ENCODE measurements around the gene CCDC33.

CCDC33 gene

GRCh38 chr15:74263466-74263865, 27.3 kb downstream of the CCDC33 start:
- Histone ChIP-seq H4K20me1 (ENCODE audit: low read depth, low read length) (no peaks in the 10 kb centered on the region), H3K27me3 (ENCODE audit: low read length) (no peaks in the 10 kb centered on the region), H3K4me3 (ENCODE audit: insufficient read depth, low read length, poor library complexity, severe bottlenecking) (no peak overlapping the region)

GRCh38 chr15:74264081-74264501, 28.0 kb downstream of the CCDC33 start:
- H3K9me2 ChIP-seq (replicated peaks; ENCODE audit: insufficient read depth, low read length) = no peaks in the 10 kb centered on the region
- no peaks in the 10 kb centered on the region for H3K79me2 ChIP-seq (ENCODE audit: insufficient read depth, low read length)
- H2AFZ ChIP-seq (ENCODE audit: low read depth, low read length, severe bottlenecking) = no peak overlapping the region
- no peak overlapping the region for H3K4me2 ChIP-seq (ENCODE audit: low read depth, low read length, poor library complexity, severe bottlenecking)
- H3K9me3 ChIP-seq (ENCODE audit: insufficient read depth, low read length) = no peaks in the 10 kb centered on the region
- H3F3A ChIP-seq (ENCODE audit: insufficient read depth) = no peaks in the 10 kb centered on the region
- TF ChIP-seq EZH2phosphoT487 (conservative IDR thresholded peaks at IDR 0.05; ENCODE audit: low read length) = no peak
- no peak for TF ChIP-seq CTCF (IDR thresholded peaks at IDR 0.05; ENCODE audit: insufficient read depth, low read length, poor library complexity, severe bottlenecking)
- H3K27ac ChIP-seq (ENCODE audit: low read depth, low read length) = no peak overlapping the region
- no peaks in the 10 kb centered on the region for H4K20me1 ChIP-seq (ENCODE audit: low read depth, low read length)
- H3K27me3 ChIP-seq (ENCODE audit: low read length) = no peaks in the 10 kb centered on the region
- H3K4me3 ChIP-seq (ENCODE audit: insufficient read depth, low read length, poor library complexity, severe bottlenecking) = no peak overlapping the region
- H3K36me3 ChIP-seq (ENCODE audit: low read length) = no peaks in the 10 kb centered on the region
- H3K9ac ChIP-seq (ENCODE audit: low read length) = no peak overlapping the region

More at GRCh38 chr15:74263466-74263865, 27.3 kb downstream of the CCDC33 start:
- Histone ChIP-seq H2AFZ (ENCODE audit: low read depth, low read length, severe bottlenecking) (no peak overlapping the region), H3K9me3 (ENCODE audit: insufficient read depth, low read length) (no peaks in the 10 kb centered on the region), H3K79me2 (ENCODE audit: insufficient read depth, low read length) (no peaks in the 10 kb centered on the region), H3K27ac (ENCODE audit: low read depth, low read length) (no peak overlapping the region), H3F3A (ENCODE audit: insufficient read depth) (no peaks in the 10 kb centered on the region), H3K36me3 (ENCODE audit: low read length) (no peaks in the 10 kb centered on the region), H3K4me2 (ENCODE audit: low read depth, low read length, poor library complexity, severe bottlenecking) (no peak overlapping the region), H3K9ac (ENCODE audit: low read length) (no peak overlapping the region), H3K9me2 (replicated peaks; ENCODE audit: insufficient read depth, low read length) (no peaks in the 10 kb centered on the region)
- TF ChIP-seq CTCF (IDR thresholded peaks at IDR 0.05; ENCODE audit: insufficient read depth, low read length, poor library complexity, severe bottlenecking) (no peak), EZH2phosphoT487 (conservative IDR thresholded peaks at IDR 0.05; ENCODE audit: low read length) (no peak)

- Histone ChIP-seq H4K20me1 (ENCODE audit: low read depth, low read length) (no peaks in the 10 kb centered on the region), H3K79me2 (ENCODE audit: insufficient read depth, low read length) (no peaks in the 10 kb centered on the region), H3K27me3 (ENCODE audit: low read length) (no peaks in the 10 kb centered on the region), H3K4me2 (ENCODE audit: low read depth, low read length, poor library complexity, severe bottlenecking) (no peak overlapping the region), H3K9me2 (replicated peaks; ENCODE audit: insufficient read depth, low read length) (no peaks in the 10 kb centered on the region), H3K9ac (ENCODE audit: low read length) (no peak overlapping the region), H3F3A (ENCODE audit: insufficient read depth) (no peaks in the 10 kb centered on the region), H3K4me3 (ENCODE audit: insufficient read depth, low read length, poor library complexity, severe bottlenecking) (no peak overlapping the region), H3K9me3 (ENCODE audit: insufficient read depth, low read length) (no peaks in the 10 kb centered on the region), H2AFZ (ENCODE audit: low read depth, low read length, severe bottlenecking) (no peak overlapping the region), H3K36me3 (ENCODE audit: low read length) (no peaks in the 10 kb centered on the region), H3K27ac (ENCODE audit: low read depth, low read length) (no peak overlapping the region)
- TF ChIP-seq EZH2phosphoT487 (conservative IDR thresholded peaks at IDR 0.05; ENCODE audit: low read length) = no peak
- no peak for TF ChIP-seq CTCF (IDR thresholded peaks at IDR 0.05; ENCODE audit: insufficient read depth, low read length, poor library complexity, severe bottlenecking)
These were observed 29.0 kb downstream of the CCDC33 start for GRCh38 chr15:74265046-74265639.

Data from SU-DHL-6 (cell line).